Peyer's patch (tissue), 4 donors: Measurements from ENCODE around the gene SFTPB. TPM values are rescaled to one million over a fixed set of nuclear protein-coding genes. Genes with fewer than 3 reads are reported as not detected.

Experiments used
- DNase-seq, 3 donors: peaks; one replicate each; pipeline ENCODE4 v3.0.0-alpha.2; 2017 to 2019
- H3K27ac ChIP-seq, 4 donors: fragments of 200-600 bp; sonication (generic); one replicate each; pipeline ENCODE4 v1.5.1; 2016 to 2019
- H3K27me3 ChIP-seq, 2 donors: fragments of 200-600 bp; sonication (generic); one replicate each; pipeline ENCODE4 v1.5.1; 2019
- H3K36me3 ChIP-seq, 3 donors: fragments of 200-600 bp; sonication (generic); one replicate each; pipeline ENCODE4 v1.5.1; 2016 to 2019
- H3K4me1 ChIP-seq, 4 donors: fragments of 200-600 bp; sonication (generic); one replicate each; pipeline ENCODE4 v1.5.1; 2016 to 2019
- H3K4me3 ChIP-seq, 4 donors: fragments of 200-600 bp; sonication (generic); 1 replicate in 3 of 4; 2 replicates in 1 of 4; pipeline ENCODE4 v1.5.1; 2016 to 2019; ENCODE audit warnings: mild to moderate bottlenecking in 1 of 4
- H3K9me3 ChIP-seq, 4 donors: fragments of 200-600 bp; sonication (generic); one replicate each; pipeline ENCODE4 v1.5.1; 2016 to 2019; ENCODE audit warnings: mild to moderate bottlenecking in 1 of 4
- POLR2A ChIP-seq, 2 donors: fragments of 450-650 bp; IDR thresholded peaks; one replicate each; pipeline ENCODE4 v1.5.1; 2017; ENCODE audit warnings: antibody characterized with exemption in 2 of 2, mild to moderate bottlenecking in 2 of 2, moderate library complexity in 2 of 2
- total RNA-seq, 4 donors: library from RNA; depleted of rRNA; stranded (reverse); fragments of >200 nt; gene quantifications; one replicate each; pipeline ENCODE4 v1.1.0, GENCODE V29; 2016
- TF ChIP-seq, protein P1 (sequence below), 6 experiments: fragments of 450-650 bp in 4 of 6; fragments of 200-600 bp in 2 of 6; sonication (generic) in 1 of 6; IDR thresholded peaks; one replicate each; pipeline ENCODE4 v1.5.1; 2017 to 2019; ENCODE audit warnings: antibody characterized with exemption in 6 of 6, mild to moderate bottlenecking in 3 of 6, moderate library complexity in 1 of 6

Gene SFTPB
- total RNA-seq, 4 donors from 2014 or later = 1.7 TPM; not detected in 3

GRCh38 chr2:85667561-85668008 is 414 bp downstream of the SFTPB start:
- no peak overlapping the region for H3K4me3 ChIP-seq
- H3K27me3 ChIP-seq = no peaks in the 10 kb centered on the region
- TF ChIP-seq, protein P1, sequence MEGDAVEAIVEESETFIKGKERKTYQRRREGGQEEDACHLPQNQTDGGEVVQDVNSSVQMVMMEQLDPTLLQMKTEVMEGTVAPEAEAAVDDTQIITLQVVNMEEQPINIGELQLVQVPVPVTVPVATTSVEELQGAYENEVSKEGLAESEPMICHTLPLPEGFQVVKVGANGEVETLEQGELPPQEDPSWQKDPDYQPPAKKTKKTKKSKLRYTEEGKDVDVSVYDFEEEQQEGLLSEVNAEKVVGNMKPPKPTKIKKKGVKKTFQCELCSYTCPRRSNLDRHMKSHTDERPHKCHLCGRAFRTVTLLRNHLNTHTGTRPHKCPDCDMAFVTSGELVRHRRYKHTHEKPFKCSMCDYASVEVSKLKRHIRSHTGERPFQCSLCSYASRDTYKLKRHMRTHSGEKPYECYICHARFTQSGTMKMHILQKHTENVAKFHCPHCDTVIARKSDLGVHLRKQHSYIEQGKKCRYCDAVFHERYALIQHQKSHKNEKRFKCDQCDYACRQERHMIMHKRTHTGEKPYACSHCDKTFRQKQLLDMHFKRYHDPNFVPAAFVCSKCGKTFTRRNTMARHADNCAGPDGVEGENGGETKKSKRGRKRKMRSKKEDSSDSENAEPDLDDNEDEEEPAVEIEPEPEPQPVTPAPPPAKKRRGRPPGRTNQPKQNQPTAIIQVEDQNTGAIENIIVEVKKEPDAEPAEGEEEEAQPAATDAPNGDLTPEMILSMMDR (IDR thresholded peaks at IDR 0.05) = no peak
- no peak for TF ChIP-seq POLR2A (IDR thresholded peaks at IDR 0.05)
- no peaks in the 10 kb centered on the region for H3K4me1 ChIP-seq
- peak in 1 of 3 donors; percentile 34 for DNase-seq
- no peaks in the 10 kb centered on the region for H3K9me3 ChIP-seq
- no peaks in the 10 kb centered on the region for H3K36me3 ChIP-seq
- H3K27ac ChIP-seq = no peak overlapping the region

- DNase-seq = peak in 1 of 3 donors; percentile 45
- no peak for TF ChIP-seq POLR2A (IDR thresholded peaks at IDR 0.05)
- TF ChIP-seq, protein P1 (IDR thresholded peaks at IDR 0.05) = no peak
Measured at GRCh38 chr2:85666435-85667316, 1.3 kb downstream of the SFTPB start.

GRCh38 chr2:85666016-85666415 is 2.0 kb downstream of the SFTPB start:
- H3K4me3 ChIP-seq = no peak overlapping the region
- no peak for DNase-seq
- H3K27me3 ChIP-seq = no peaks in the 10 kb centered on the region
- TF ChIP-seq, protein P1 (IDR thresholded peaks at IDR 0.05) = no peak
- no peak for TF ChIP-seq POLR2A (IDR thresholded peaks at IDR 0.05)
- H3K27ac ChIP-seq = no peak overlapping the region
- no peaks in the 10 kb centered on the region for H3K36me3 ChIP-seq
- no peaks in the 10 kb centered on the region for H3K9me3 ChIP-seq
- no peaks in the 10 kb centered on the region for H3K4me1 ChIP-seq

More at GRCh38 chr2:85666435-85667316, 1.3 kb downstream of the SFTPB start:
- Histone ChIP-seq H3K36me3 (no peaks in the 10 kb centered on the region), H3K4me1 (no peaks in the 10 kb centered on the region), H3K4me3 (no peak overlapping the region), H3K27me3 (no peaks in the 10 kb centered on the region), H3K27ac (no peak overlapping the region), H3K9me3 (no peaks in the 10 kb centered on the region)

DNA sequence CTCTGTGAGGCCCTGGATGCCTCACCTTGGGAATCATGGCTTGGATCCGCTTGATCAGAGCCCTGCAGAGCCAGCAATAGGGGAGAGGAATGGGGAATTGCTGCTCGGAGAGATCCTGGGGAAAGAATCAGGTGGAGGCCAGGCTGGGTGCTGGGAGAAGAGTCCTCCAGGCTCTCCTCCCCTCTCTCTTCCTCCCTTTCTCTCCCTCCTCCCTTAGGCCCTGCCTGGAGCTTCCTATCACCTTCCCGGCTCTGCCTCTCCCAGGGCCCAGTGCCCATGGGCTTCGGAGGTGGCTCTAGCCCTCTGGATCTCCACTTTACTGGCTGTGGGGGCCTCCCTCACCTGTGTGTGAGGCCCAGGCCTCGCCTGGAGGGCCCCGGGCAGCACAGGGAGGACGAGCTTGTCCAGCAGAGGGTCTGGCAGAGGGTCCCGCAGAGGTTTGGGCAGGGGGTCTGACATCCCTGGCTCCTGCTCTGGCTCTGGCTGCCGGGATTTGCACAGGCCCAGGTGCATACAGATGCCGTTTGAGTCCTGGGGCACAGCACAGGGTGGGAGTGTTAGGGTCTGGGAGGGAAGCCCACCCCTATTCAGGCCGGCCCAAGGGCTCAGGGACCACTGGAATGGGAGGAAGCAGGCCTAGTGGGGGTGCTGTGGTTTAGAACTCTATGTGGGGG is 2.6 kb downstream of the SFTPB start:
- H3K4me1 ChIP-seq = no peaks in the 10 kb centered on the region
- peak in 1 of 3 donors; percentile 28 for DNase-seq
- no peaks in the 10 kb centered on the region for H3K27me3 ChIP-seq
- H3K9me3 ChIP-seq = no peaks in the 10 kb centered on the region
- TF ChIP-seq POLR2A (IDR thresholded peaks at IDR 0.05) = no peak
- TF ChIP-seq, protein P1 (IDR thresholded peaks at IDR 0.05) = no peak
- no peak overlapping the region for H3K27ac ChIP-seq
- no peaks in the 10 kb centered on the region for H3K36me3 ChIP-seq
- no peak overlapping the region for H3K4me3 ChIP-seq

- Histone ChIP-seq H3K4me3 (no peak overlapping the region), H3K27ac (no peak overlapping the region), H3K36me3 (peaks cover 0 to under 1% (median 0%) of the 10 kb centered on the region in 3 donors), H3K9me3 (no peaks in the 10 kb centered on the region), H3K27me3 (no peaks in the 10 kb centered on the region), H3K4me1 (no peaks in the 10 kb centered on the region)
- no peak for DNase-seq
- TF ChIP-seq POLR2A (IDR thresholded peaks at IDR 0.05) = no peak
- TF ChIP-seq, protein P1 (IDR thresholded peaks at IDR 0.05) = no peak
Measured at GRCh38 chr2:85663594-85664565, 4.1 kb downstream of the SFTPB start.
